ENCODE results near the gene ENTPD6.
"Not testable (repeated sequence)": the region's sequence is repeated elsewhere in the genome, so short reads cannot be mapped to it uniquely, and the experiment has no call there.

The ENTPD6 gene

GRCh38 chr20:25225642-25226432 lies 30.3 kb downstream of the ENTPD6 start:
- DNase-seq, result no peak

DNA sequence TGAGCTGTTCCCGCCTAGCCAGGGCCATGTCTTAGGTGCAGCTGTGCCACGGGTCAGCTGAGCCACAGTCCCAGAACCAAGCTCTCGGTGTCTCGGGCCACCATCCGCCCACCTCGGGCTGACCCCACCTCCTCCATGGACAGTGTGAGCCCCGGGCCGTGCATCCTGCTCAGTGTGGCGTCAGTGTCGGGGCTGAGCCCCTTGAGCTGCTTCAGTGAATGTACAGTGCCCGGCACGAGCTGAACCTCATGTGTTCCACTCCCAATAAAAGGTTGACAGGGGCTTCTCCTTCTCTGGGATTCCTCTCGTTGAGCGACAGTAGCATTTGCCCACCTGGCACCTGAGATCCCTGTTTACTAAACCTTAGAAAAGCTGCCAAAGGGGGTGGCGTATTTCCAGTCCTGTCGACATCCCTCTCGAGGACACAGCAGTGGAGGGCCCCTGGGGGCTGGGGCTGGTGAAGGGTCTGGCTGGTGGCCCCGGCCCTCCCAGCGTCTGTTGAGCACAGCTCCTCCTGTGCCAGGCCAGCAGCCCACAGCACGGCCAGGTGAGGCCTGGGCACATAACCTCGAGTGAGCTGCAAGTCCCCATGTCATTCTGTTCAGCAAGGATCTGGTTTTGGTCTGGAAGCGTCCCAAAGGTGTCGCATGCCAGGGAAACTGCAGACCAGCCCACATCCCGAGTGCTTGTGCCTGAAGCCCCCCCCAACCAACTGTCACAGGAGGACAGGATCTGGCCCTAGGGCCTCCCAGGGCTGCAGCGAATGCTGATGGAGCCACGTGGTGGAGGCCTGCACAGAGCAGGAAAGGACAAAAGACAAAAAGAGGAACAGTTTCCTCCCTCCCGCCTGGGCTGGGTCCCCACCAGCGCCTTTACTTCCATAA lies 31.2 kb downstream of the ENTPD6 start:
- DNase-seq, result no peak

- DNase-seq, result no peak
These were observed 31.9 kb downstream of the ENTPD6 start for GRCh38 chr20:25227317-25227831.

- DNase-seq, result no peak
These were observed 34.1 kb downstream of the ENTPD6 start for GRCh38 chr20:25229486-25230165.

GRCh38 chr20:25230166-25230831 lies 34.8 kb downstream of the ENTPD6 start:
- no peak for DNase-seq

- DNase-seq, result no peak
These were observed 37.7 kb downstream of the ENTPD6 start for GRCh38 chr20:25233016-25233772.

GRCh38 chr20:25234009-25234849 lies 38.7 kb downstream of the ENTPD6 start:
- not testable (repeated sequence) for DNase-seq

- DNase-seq, result no peak
These were observed 41.2 kb downstream of the ENTPD6 start for GRCh38 chr20:25236450-25237304.

GRCh38 chr20:25237610-25238318 lies 42.3 kb downstream of the ENTPD6 start:
- DNase-seq, result peak; percentile 73

DNA sequence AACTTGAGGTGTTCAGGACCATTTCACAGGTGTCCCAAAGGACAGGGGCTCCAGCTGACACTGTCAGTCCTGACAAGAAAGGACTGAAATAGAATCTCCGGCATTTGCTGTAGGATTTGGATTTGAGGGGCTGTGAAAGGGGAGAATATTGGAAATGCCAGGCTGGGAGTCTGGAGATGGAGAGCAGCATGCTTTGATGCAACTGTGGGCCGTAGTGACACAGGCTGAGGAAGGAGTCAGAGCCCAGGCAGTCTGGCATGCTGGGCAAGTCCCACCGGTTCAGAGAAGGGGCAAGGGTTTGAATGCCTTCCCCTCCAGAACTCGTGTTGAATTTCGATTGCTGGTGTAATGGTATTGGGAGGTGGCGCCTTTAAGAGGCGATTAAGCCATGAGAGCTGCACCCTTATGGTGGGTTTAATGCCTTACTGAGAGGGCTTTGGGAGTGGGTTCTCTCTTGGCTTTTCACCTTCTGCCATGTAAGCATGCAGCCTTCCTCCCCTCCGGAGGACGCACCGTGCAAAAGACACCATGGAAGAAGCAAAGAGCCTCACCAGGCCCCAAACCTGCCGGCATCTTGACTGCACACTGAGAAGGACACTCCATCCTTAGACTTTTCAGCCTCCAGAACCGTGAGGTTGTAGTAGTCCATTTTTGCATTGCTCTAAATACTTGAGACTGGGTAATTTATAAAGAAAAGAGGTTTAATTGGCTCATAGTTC lies 43.0 kb downstream of the ENTPD6 start:
- DNase-seq, result no peak

- DNase-seq, result no peak
These were observed 44.2 kb downstream of the ENTPD6 start for GRCh38 chr20:25239387-25240370.

GRCh38 chr20:25240851-25241658 lies 45.5 kb downstream of the ENTPD6 start:
- DNase-seq, result not testable (repeated sequence)

- DNase-seq, result not testable (repeated sequence)
These were observed 46.1 kb downstream of the ENTPD6 start for GRCh38 chr20:25241659-25241955.

DNA sequence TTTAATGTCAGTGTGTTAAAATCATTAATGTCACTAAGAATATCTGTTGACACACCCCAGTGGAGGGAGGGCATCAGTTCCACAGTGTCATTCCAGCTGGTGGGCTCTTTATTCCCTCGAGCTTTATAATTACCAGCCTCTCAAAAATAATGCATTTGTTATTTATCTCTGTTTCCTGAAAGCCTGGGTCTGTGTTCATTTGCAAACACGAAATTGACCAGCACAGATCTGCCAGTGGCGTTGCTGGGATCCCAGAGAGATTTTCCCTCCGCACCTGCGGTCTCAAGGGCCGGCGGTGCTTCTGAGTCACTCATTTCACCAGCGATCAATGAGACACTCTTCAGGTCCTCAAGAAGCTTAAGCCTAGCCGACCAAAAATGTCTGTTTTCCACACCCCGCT lies 46.7 kb downstream of the ENTPD6 start:
- DNase-seq, result no peak

DNA sequence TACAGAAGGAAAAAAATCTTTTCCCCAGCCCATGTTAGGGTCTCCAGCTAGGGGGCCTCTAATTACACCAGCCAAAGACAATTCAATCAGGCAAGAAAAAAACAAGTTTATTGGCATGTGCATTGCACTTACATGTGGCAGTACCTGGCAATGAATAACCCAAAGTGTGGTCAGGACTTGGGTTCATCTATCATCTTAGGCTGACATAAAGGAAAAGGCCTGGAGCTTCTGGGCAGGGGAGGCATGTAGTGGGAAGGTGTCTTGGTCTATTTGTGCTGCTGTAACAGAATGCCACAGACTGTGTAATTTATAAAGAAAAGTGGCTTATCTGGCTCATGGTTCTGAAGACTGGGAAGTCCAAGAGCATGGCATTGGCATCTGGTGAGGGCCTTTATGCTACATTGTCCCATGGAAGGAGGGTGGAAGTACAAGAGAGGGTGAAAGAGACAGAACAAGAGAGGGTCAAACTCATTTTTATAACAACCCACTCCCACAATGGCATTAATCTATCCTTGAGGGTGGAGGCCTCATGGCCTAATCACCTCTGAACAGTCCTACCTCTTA lies 48.0 kb downstream of the ENTPD6 start:
- no peak for DNase-seq

DNA sequence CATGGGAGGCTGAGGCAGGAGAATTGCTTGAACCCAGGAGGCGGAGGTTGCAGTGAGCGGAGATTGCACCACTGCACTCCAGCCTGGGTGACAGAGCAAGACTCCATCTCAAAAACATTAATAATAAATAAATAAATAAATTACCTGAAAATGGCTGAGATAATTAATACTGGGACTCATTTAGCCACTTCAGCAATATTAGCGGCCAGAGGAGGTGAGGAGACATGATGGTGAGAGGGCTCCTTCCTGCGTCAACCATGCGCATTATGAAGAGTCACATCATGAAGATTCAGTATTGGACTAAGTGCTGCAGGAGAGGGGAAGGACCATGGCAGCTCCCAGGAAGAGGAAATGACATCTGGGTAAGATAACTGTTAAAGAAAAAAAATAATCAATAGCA lies 49.5 kb downstream of the ENTPD6 start:
- DNase-seq, result no peak
